HepG2 (cell line): ENCODE measurements around the gene ITPR1. TPM values are rescaled to one million over a fixed set of nuclear protein-coding genes. Genes with fewer than 3 reads are reported as not detected.

ENCODE experiments used
- IKZF1 ChIP-seq: fragments of 450-650 bp; IDR thresholded peaks from 2 replicates; pipeline ENCODE4 v1.7.1; 2016
- KIAA2018 ChIP-seq: sonication (generic); formaldehyde crosslinking; IDR thresholded peaks from 2 replicates; pipeline ENCODE4 v1.5.0; 2020; ENCODE audit warnings: mild to moderate bottlenecking, missing genetic modification reagents, borderline replicate concordance
- PRPF4 ChIP-seq: fragments of 200-400 bp; formaldehyde crosslinking; IDR thresholded peaks from 2 replicates; pipeline ENCODE4 v1.6.1; 2016; ENCODE audit warnings: low read length, low read depth; ENCODE audit not compliant: poor library complexity, severe bottlenecking
- RBM22 ChIP-seq: fragments of 200-400 bp; formaldehyde crosslinking; optimal IDR thresholded peaks from 2 replicates; pipeline ENCODE3; 2017; ENCODE audit warnings: mild to moderate bottlenecking, low read length, moderate library complexity
- SAP130 ChIP-seq: IDR thresholded peaks from 2 replicates; pipeline ENCODE4 v1.6.1; 2016; ENCODE audit warnings: low read depth
- TEAD3 ChIP-seq: optimal IDR thresholded peaks from 2 replicates; pipeline ENCODE3; 2016; ENCODE audit warnings: borderline replicate concordance
- ZNF251 ChIP-seq: sonication (generic); formaldehyde crosslinking; IDR thresholded peaks from 2 replicates; pipeline ENCODE4 v1.9.0; 2021; ENCODE audit warnings: mild to moderate bottlenecking, missing genetic modification reagents
- polyA plus RNA-seq, 8 experiments: library from polyadenylated mRNA; depleted of rRNA in 3 of 8; stranded (reverse) in 7 of 8; unstranded in 1 of 8; fragments of >200 nt; fragmentation: Illumina TruSeq in 4 of 8; extraction: Trizol in 4 of 8; gene quantifications; 2 replicates each; pipeline versions ENCODE4 v1.2.1 to v1.2.3, GENCODE V29; 2011 to 2016; ENCODE audit warnings: low read depth in 4 of 8, missing spikeins in 1 of 8, mixed read lengths in 1 of 8; ENCODE audit not compliant: insufficient read depth in 1 of 8
- total RNA-seq, 5 experiments: library from RNA; depleted of rRNA; stranded (reverse); fragments of >200 nt; fragmentation: Illumina TruSeq; extraction: Trizol; gene quantifications; 2 replicates each; pipeline ENCODE4 v1.2.3, GENCODE V29; 2016; ENCODE audit warnings: low read depth in 1 of 5

Gene ITPR1
- total and polyA plus RNA-seq, 2 of the 13 experiments (the other 11 are each of a cell fraction or from before 2014, with no cell fraction given): 10.0 to 11.4 TPM

DNA sequence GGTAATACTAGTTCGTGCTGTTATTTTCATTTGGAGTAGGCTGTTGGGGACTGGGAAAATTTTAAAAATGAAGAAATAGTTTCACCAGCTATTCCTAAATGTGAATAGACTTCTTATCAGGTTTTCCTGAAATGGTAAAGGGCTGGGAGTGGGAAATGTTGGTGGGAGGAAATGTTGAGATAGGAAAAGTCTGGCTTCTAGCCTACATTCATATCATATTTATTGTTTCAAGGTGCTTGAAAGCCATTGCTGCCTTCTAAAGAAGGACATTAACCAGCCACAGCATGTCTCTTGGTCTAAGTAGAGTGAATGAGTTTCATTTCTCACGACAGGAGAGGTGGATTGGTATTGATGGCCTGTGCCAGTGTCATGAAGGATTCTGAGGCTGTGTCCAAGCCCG, 288.9 kb downstream of the ITPR1 start (continued):
- no peak for TF ChIP-seq SAP130
- no peak for TF ChIP-seq TEAD3
- TF ChIP-seq ZNF251: no peak
- TF ChIP-seq PRPF4: no peak
- no peak for TF ChIP-seq IKZF1
- no peak for TF ChIP-seq RBM22
- no peak for TF ChIP-seq KIAA2018 (CRISPR knock-in tag)
- TF ChIP-seq, all 625 proteins: peak for 0
